GM23338 (cell line): ENCODE measurements around the gene GLT6D1.

Experiments used
- CREB1 ChIP-seq: fragments of 250-450 bp; sonication (Bioruptor Pico); IDR thresholded peaks from 2 replicates; pipeline ENCODE4 v1.5.0; 2020; ENCODE audit warnings: low read depth, mild to moderate bottlenecking, moderate library complexity
- CTCF ChIP-seq, 2 experiments: fragments of 200-600 bp in 1 of 2; sonication (generic) in 1 of 2; conservative IDR thresholded peaks; 2 replicates each; pipeline versions ENCODE4 v1.5.1 to v1.6.1; 2016 to 2017; ENCODE audit warnings: antibody characterized with exemption in 2 of 2, low read depth in 2 of 2, mild to moderate bottlenecking in 2 of 2, moderate library complexity in 1 of 2
- EZH2 ChIP-seq: fragments of 200-600 bp; sonication (generic); IDR thresholded peaks from one replicate; pipeline ENCODE4 v1.8.0; 2017; ENCODE audit warnings: antibody characterized with exemption, mild to moderate bottlenecking, low read depth; ENCODE audit not compliant: unreplicated experiment
- EZH2phosphoT487 ChIP-seq: fragments of 200-600 bp; sonication (generic); IDR thresholded peaks from one replicate; pipeline ENCODE4 v1.8.1; 2018; ENCODE audit warnings: antibody characterized with exemption; ENCODE audit not compliant: unreplicated experiment
- JUNB ChIP-seq: IDR thresholded peaks from one replicate; pipeline ENCODE4 v1.6.1; 2016; ENCODE audit warnings: antibody characterized with exemption; ENCODE audit not compliant: unreplicated experiment
- NANOG ChIP-seq: IDR thresholded peaks from 2 replicates; pipeline ENCODE4 v1.6.1; 2016; ENCODE audit warnings: antibody characterized with exemption, borderline replicate concordance
- POLR2AphosphoS5 ChIP-seq: IDR thresholded peaks from 2 replicates; pipeline ENCODE4 v1.6.1; 2016; ENCODE audit warnings: antibody characterized with exemption, low read depth
- REST ChIP-seq: IDR thresholded peaks from one replicate; pipeline ENCODE4 v1.6.1; 2018; ENCODE audit warnings: antibody characterized with exemption; ENCODE audit not compliant: unreplicated experiment
- STAT1 ChIP-seq: IDR thresholded peaks from one replicate; pipeline ENCODE4 v1.6.1; 2016; ENCODE audit warnings: antibody characterized with exemption; ENCODE audit not compliant: unreplicated experiment
- ZNF331 ChIP-seq: fragments of 250-450 bp; sonication (Bioruptor Pico); IDR thresholded peaks from 2 replicates; pipeline ENCODE4 v1.5.0; 2020; ENCODE audit warnings: low read depth, mild to moderate bottlenecking, moderate library complexity

- no peak for TF ChIP-seq CTCF (conservative IDR thresholded peaks at IDR 0.05; ENCODE audit: low read depth in 2 of 2)
- TF ChIP-seq POLR2AphosphoS5 = no peak
- no peak for TF ChIP-seq EZH2phosphoT487
- no peak for TF ChIP-seq EZH2
- no peak for TF ChIP-seq REST
- no peak for TF ChIP-seq JUNB
- TF ChIP-seq NANOG = no peak
- no peak for TF ChIP-seq STAT1
- TF ChIP-seq ZNF331 = no peak
- TF ChIP-seq CREB1 (CRISPR knock-in tag) = no peak
Observed at GRCh38 chr9:135587658-135588057, 51.7 kb downstream of the GLT6D1 start.
